IPS-15b (cell line): ENCODE data around the gene PRKCA.
"Not testable (repeated sequence)": the region's sequence is repeated elsewhere in the genome, so short reads cannot be mapped to it uniquely, and the experiment has no call there.

Experiments
- H3K27me3 ChIP-seq: one replicate; pipeline ENCODE4 v1.6.1; 2013; ENCODE audit warnings: low read length; ENCODE audit not compliant: control insufficient read depth, insufficient read depth
- H3K36me3 ChIP-seq: one replicate; pipeline ENCODE4 v1.6.1; 2013; ENCODE audit warnings: low read length; ENCODE audit not compliant: control insufficient read depth, insufficient read depth
- H3K4me1 ChIP-seq: one replicate; pipeline ENCODE4 v1.6.1; 2013; ENCODE audit warnings: mild to moderate bottlenecking, low read length; ENCODE audit not compliant: control insufficient read depth, insufficient read depth
- H3K4me3 ChIP-seq: one replicate; pipeline ENCODE4 v1.5.1; 2013; ENCODE audit warnings: low read depth, low read length
- H3K9ac ChIP-seq: one replicate; pipeline ENCODE4 v1.6.1; 2013; ENCODE audit warnings: low read depth, mild to moderate bottlenecking, low read length
- H3K9me3 ChIP-seq: one replicate; pipeline ENCODE4 v1.6.1; 2013; ENCODE audit warnings: mild to moderate bottlenecking, low read length; ENCODE audit not compliant: control insufficient read depth, insufficient read depth

Gene PRKCA

GRCh38 chr17:66624630-66625029 is 322.2 kb downstream of the PRKCA start:
- H3K27me3 ChIP-seq, H3K9ac ChIP-seq, H3K4me1 ChIP-seq, H3K4me3 ChIP-seq, H3K9me3 ChIP-seq, H3K36me3 ChIP-seq: not testable (repeated sequence)

- H3K4me1 ChIP-seq, result no peaks in the 10 kb centered on the region
- no peak overlapping the region for H3K9ac ChIP-seq
- H3K27me3 ChIP-seq, result no peaks in the 10 kb centered on the region
- no peaks in the 10 kb centered on the region for H3K9me3 ChIP-seq
- H3K36me3 ChIP-seq, result no peaks in the 10 kb centered on the region
- no peak overlapping the region for H3K4me3 ChIP-seq
Measured at GRCh38 chr17:66625311-66625767, 322.9 kb downstream of the PRKCA start.

- Histone ChIP-seq H3K36me3 (no peaks in the 10 kb centered on the region), H3K4me1 (no peaks in the 10 kb centered on the region), H3K9me3 (no peaks in the 10 kb centered on the region), H3K4me3 (no peak overlapping the region), H3K27me3 (no peaks in the 10 kb centered on the region), H3K9ac (no peak overlapping the region)
Measured at GRCh38 chr17:66627985-66628384, 325.6 kb downstream of the PRKCA start.

- Histone ChIP-seq H3K9me3 (no peaks in the 10 kb centered on the region), H3K36me3 (no peaks in the 10 kb centered on the region), H3K4me3 (no peak overlapping the region), H3K4me1 (no peaks in the 10 kb centered on the region), H3K9ac (no peak overlapping the region), H3K27me3 (no peaks in the 10 kb centered on the region)
Measured at GRCh38 chr17:66629762-66630161, 327.3 kb downstream of the PRKCA start.

- H3K9me3 ChIP-seq, result no peaks in the 10 kb centered on the region
Measured at GRCh38 chr17:66630379-66630778, 328.0 kb downstream of the PRKCA start.

GRCh38 chr17:66630828-66631472 is 328.5 kb downstream of the PRKCA start:
- Histone ChIP-seq H3K4me1 (no peaks in the 10 kb centered on the region), H3K27me3 (no peaks in the 10 kb centered on the region), H3K9ac (no peak overlapping the region)

More at GRCh38 chr17:66630379-66630778, 328.0 kb downstream of the PRKCA start:
- no peaks in the 10 kb centered on the region for H3K27me3 ChIP-seq
- H3K9ac ChIP-seq, result no peak overlapping the region
- no peak overlapping the region for H3K4me3 ChIP-seq
- no peaks in the 10 kb centered on the region for H3K4me1 ChIP-seq
- no peaks in the 10 kb centered on the region for H3K36me3 ChIP-seq

GRCh38 chr17:66632731-66633130 is 330.3 kb downstream of the PRKCA start:
- no peak overlapping the region for H3K9ac ChIP-seq
- no peaks in the 10 kb centered on the region for H3K36me3 ChIP-seq
- H3K9me3 ChIP-seq, result no peaks in the 10 kb centered on the region
- H3K27me3 ChIP-seq, result no peaks in the 10 kb centered on the region
- no peak overlapping the region for H3K4me3 ChIP-seq
- no peaks in the 10 kb centered on the region for H3K4me1 ChIP-seq

More at GRCh38 chr17:66630828-66631472, 328.5 kb downstream of the PRKCA start:
- Histone ChIP-seq H3K36me3 (no peaks in the 10 kb centered on the region), H3K9me3 (no peaks in the 10 kb centered on the region), H3K4me3 (no peak overlapping the region)

- no peaks in the 10 kb centered on the region for H3K36me3 ChIP-seq
- H3K4me3 ChIP-seq, result no peak overlapping the region
- no peaks in the 10 kb centered on the region for H3K27me3 ChIP-seq
- H3K9ac ChIP-seq, result no peak overlapping the region
- H3K9me3 ChIP-seq, result no peaks in the 10 kb centered on the region
- no peaks in the 10 kb centered on the region for H3K4me1 ChIP-seq
Measured at GRCh38 chr17:66633317-66633965, 331.0 kb downstream of the PRKCA start.

- Histone ChIP-seq H3K4me3 (no peak overlapping the region), H3K27me3 (no peaks in the 10 kb centered on the region), H3K9ac (no peak overlapping the region), H3K9me3 (no peaks in the 10 kb centered on the region), H3K4me1 (no peaks in the 10 kb centered on the region), H3K36me3 (no peaks in the 10 kb centered on the region)
Measured at GRCh38 chr17:66634193-66634592, 331.8 kb downstream of the PRKCA start.

- Histone ChIP-seq H3K4me1 (no peaks in the 10 kb centered on the region), H3K27me3 (no peaks in the 10 kb centered on the region), H3K4me3 (no peak overlapping the region), H3K9ac (no peak overlapping the region), H3K36me3 (no peaks in the 10 kb centered on the region), H3K9me3 (no peaks in the 10 kb centered on the region)
Measured at GRCh38 chr17:66635386-66636045, 333.1 kb downstream of the PRKCA start.

- H3K4me3 ChIP-seq, result no peak overlapping the region
- no peaks in the 10 kb centered on the region for H3K4me1 ChIP-seq
- no peaks in the 10 kb centered on the region for H3K36me3 ChIP-seq
- H3K27me3 ChIP-seq, result no peaks in the 10 kb centered on the region
- no peaks in the 10 kb centered on the region for H3K9me3 ChIP-seq
- H3K9ac ChIP-seq, result no peak overlapping the region
Measured at GRCh38 chr17:66636111-66636510, 333.7 kb downstream of the PRKCA start.

- no peaks in the 10 kb centered on the region for H3K9me3 ChIP-seq
- no peaks in the 10 kb centered on the region for H3K36me3 ChIP-seq
- no peaks in the 10 kb centered on the region for H3K4me1 ChIP-seq
- no peak overlapping the region for H3K9ac ChIP-seq
- H3K4me3 ChIP-seq, result no peak overlapping the region
- H3K27me3 ChIP-seq, result no peaks in the 10 kb centered on the region
Measured at GRCh38 chr17:66637491-66637890, 335.1 kb downstream of the PRKCA start.
